ENCODE results near the gene CTSS.

DNA sequence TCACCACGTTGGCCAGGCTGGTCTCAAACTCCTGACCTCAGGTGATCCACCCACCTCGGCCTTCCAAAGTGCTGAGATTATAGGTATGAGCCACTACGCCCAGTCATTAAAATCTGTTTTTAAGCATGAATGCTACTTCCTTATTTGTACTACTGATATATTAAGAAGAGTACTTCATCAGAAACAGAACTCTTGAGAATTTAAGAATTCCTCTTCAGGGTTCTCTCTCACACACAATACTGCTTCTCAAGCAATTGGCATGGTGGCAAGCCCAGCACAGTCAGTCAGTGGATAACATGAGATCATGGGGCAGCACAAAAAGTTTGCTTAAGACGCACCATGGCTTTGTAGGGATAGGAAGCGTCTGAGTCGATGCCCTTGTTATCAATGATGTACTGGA lies 14.1 kb downstream of the CTSS start:
- TF ChIP-seq ZNF274 (IDR thresholded peaks at IDR 0.05; ENCODE audit: low read depth, low read length): no peak
- TF ChIP-seq YY1 (IDR thresholded peaks at IDR 0.05; ENCODE audit: insufficient read depth, insufficient read length): no peak
- no peak for TF ChIP-seq SUZ12 (IDR thresholded peaks at IDR 0.05; ENCODE audit: extremely low read depth, insufficient read depth, insufficient read length)

Data from NT2/D1 (cell line).